AG08395 (cell line): ENCODE data around the gene SPNS2.
"Not testable (repeated sequence)": the region's sequence is repeated elsewhere in the genome, so short reads cannot be mapped to it uniquely, and the experiment has no call there.

ENCODE experiments used
- DNase-seq: peaks from one replicate; pipeline ENCODE4 v3.0.0; 2012; ENCODE audit warnings: mixed read lengths, low spot score

The SPNS2 gene

GRCh38 chr17:4572131-4572530, 73.5 kb downstream of the SPNS2 start:
- DNase-seq: no peak

- DNase-seq: no peak
Observed at GRCh38 chr17:4573115-4573514, 74.4 kb downstream of the SPNS2 start.

GRCh38 chr17:4573669-4574068, 75.0 kb downstream of the SPNS2 start:
- DNase-seq: no peak

GRCh38 chr17:4574448-4575045, 75.9 kb downstream of the SPNS2 start:
- no peak for DNase-seq

GRCh38 chr17:4576161-4576558, 77.5 kb downstream of the SPNS2 start:
- DNase-seq: no peak

GRCh38 chr17:4576729-4577322, 78.1 kb downstream of the SPNS2 start:
- DNase-seq: no peak

GRCh38 chr17:4577386-4577993, 78.8 kb downstream of the SPNS2 start:
- DNase-seq: no peak

GRCh38 chr17:4578349-4578748, 79.7 kb downstream of the SPNS2 start:
- DNase-seq: not testable (repeated sequence)

- DNase-seq: no peak
Observed at GRCh38 chr17:4579678-4580077, 81.0 kb downstream of the SPNS2 start.

GRCh38 chr17:4580291-4580690, 81.6 kb downstream of the SPNS2 start:
- no peak for DNase-seq

- no peak for DNase-seq
Observed at GRCh38 chr17:4582101-4582501, 83.4 kb downstream of the SPNS2 start.

GRCh38 chr17:4582691-4583090, 84.0 kb downstream of the SPNS2 start:
- DNase-seq: no peak

- DNase-seq: no peak
Observed at GRCh38 chr17:4583206-4583605, 84.5 kb downstream of the SPNS2 start.

GRCh38 chr17:4583782-4584100, 85.1 kb downstream of the SPNS2 start:
- no peak for DNase-seq

- no peak for DNase-seq
Observed at GRCh38 chr17:4584101-4584916, 85.6 kb downstream of the SPNS2 start, which contains the start of gene SMTNL2. SMTNL2 (plus strand) TSS chr17:4584529; CDS start chr17:4584606, 77 bp downstream.

GRCh38 chr17:4584917-4585637, 86.4 kb downstream of the SPNS2 start:
- no peak for DNase-seq

- no peak for DNase-seq
Observed at GRCh38 chr17:4585638-4585994, 86.9 kb downstream of the SPNS2 start.

- no peak for DNase-seq
Observed at GRCh38 chr17:4586043-4586442, 87.4 kb downstream of the SPNS2 start.

- no peak for DNase-seq
Observed at GRCh38 chr17:4587195-4587594, 88.5 kb downstream of the SPNS2 start.

- DNase-seq: no peak
Observed at GRCh38 chr17:4587803-4588202, 89.1 kb downstream of the SPNS2 start.

GRCh38 chr17:4588391-4588790, 89.7 kb downstream of the SPNS2 start:
- DNase-seq: no peak
